Liver (tissue), 9 donors: ENCODE measurements around the gene RNASE7. TPM values are rescaled to one million over a fixed set of nuclear protein-coding genes. Genes with fewer than 3 reads are reported as not detected.

Experiments used
- DNase-seq: peaks from one replicate; pipeline ENCODE4 v3.0.0-alpha.2; 2017; ENCODE audit warnings: low spot score
- H3K27ac ChIP-seq, 2 donors: one replicate each; pipeline ENCODE4 v1.7.0; 2013; ENCODE audit warnings: inconsistent platforms in 2 of 2, low read length in 2 of 2, control low read depth in 1 of 2, low read depth in 1 of 2, mild to moderate bottlenecking in 1 of 2
- H3K27me3 ChIP-seq, 4 donors: one replicate each; pipeline versions ENCODE4 v1.6.1 to v1.7.0; 2013; ENCODE audit warnings: low read length in 3 of 4, inconsistent platforms in 1 of 4, mild to moderate bottlenecking in 1 of 4, moderate library complexity in 1 of 4; ENCODE audit not compliant: control insufficient read depth in 4 of 4, insufficient read depth in 4 of 4
- H3K36me3 ChIP-seq, 4 donors: one replicate each; pipeline versions ENCODE4 v1.6.1 to v1.7.0; 2013; ENCODE audit warnings: low read length in 3 of 4, mild to moderate bottlenecking in 3 of 4, low read depth in 1 of 4, moderate library complexity in 1 of 4; ENCODE audit not compliant: control insufficient read depth in 4 of 4, insufficient read depth in 3 of 4
- H3K4me1 ChIP-seq, 4 donors: one replicate each; pipeline versions ENCODE4 v1.6.1 to v1.7.0; 2013; ENCODE audit warnings: low read length in 3 of 4, mild to moderate bottlenecking in 3 of 4, moderate library complexity in 1 of 4; ENCODE audit not compliant: control insufficient read depth in 4 of 4, insufficient read depth in 4 of 4
- H3K4me3 ChIP-seq, 3 donors: one replicate each; pipeline versions ENCODE4 v1.6.1 to v1.7.0; 2013; ENCODE audit warnings: low read length in 3 of 3, control low read depth in 1 of 3, low read depth in 1 of 3, mild to moderate bottlenecking in 1 of 3
- H3K9ac ChIP-seq, 2 donors: one replicate each; pipeline ENCODE4 v1.7.0; 2013; ENCODE audit warnings: low read length in 2 of 2, mild to moderate bottlenecking in 2 of 2, moderate library complexity in 2 of 2, control low read depth in 1 of 2, low read depth in 1 of 2
- H3K9me3 ChIP-seq, 4 donors: one replicate each; pipeline versions ENCODE4 v1.6.1 to v1.7.0; 2013; ENCODE audit warnings: low read length in 3 of 4; ENCODE audit not compliant: control insufficient read depth in 4 of 4
- FOXA1 ChIP-seq: IDR thresholded peaks from 2 replicates; pipeline ENCODE4 v1.6.1; 2016; ENCODE audit warnings: antibody characterized with exemption
- FOXA2 ChIP-seq: IDR thresholded peaks from 2 replicates; pipeline ENCODE4 v1.6.1; 2016; ENCODE audit warnings: antibody characterized with exemption
- HNF4A ChIP-seq, 2 donors: conservative IDR thresholded peaks; 2 replicates each; pipeline ENCODE4 v1.6.1; 2016; ENCODE audit warnings: antibody characterized with exemption in 2 of 2, mild to moderate bottlenecking in 2 of 2
- HNF4G ChIP-seq: IDR thresholded peaks from 2 replicates; pipeline ENCODE4 v1.6.1; 2016; ENCODE audit warnings: antibody characterized with exemption
- JUND ChIP-seq, 2 donors: IDR thresholded peaks; 2 replicates each; pipeline ENCODE4 v1.6.1; 2016; ENCODE audit warnings: antibody characterized with exemption in 2 of 2
- MAX ChIP-seq: IDR thresholded peaks from 2 replicates; pipeline ENCODE4 v1.6.1; 2016; ENCODE audit warnings: antibody characterized with exemption
- NR2F2 ChIP-seq: IDR thresholded peaks from 2 replicates; pipeline ENCODE4 v1.6.1; 2016; ENCODE audit warnings: antibody characterized with exemption
- RAD21 ChIP-seq, 2 donors: IDR thresholded peaks; 2 replicates each; pipeline ENCODE4 v1.6.1; 2016; ENCODE audit warnings: antibody characterized with exemption in 2 of 2, mild to moderate bottlenecking in 2 of 2
- SP1 ChIP-seq: IDR thresholded peaks from 2 replicates; pipeline ENCODE4 v1.6.1; 2018; ENCODE audit warnings: antibody characterized with exemption, mild to moderate bottlenecking
- YY1 ChIP-seq: IDR thresholded peaks from 2 replicates; pipeline ENCODE4 v1.6.1; 2016; ENCODE audit warnings: antibody characterized with exemption, mild to moderate bottlenecking
- ZBTB33 ChIP-seq: IDR thresholded peaks from 2 replicates; pipeline ENCODE4 v1.6.1; 2016; ENCODE audit warnings: antibody characterized with exemption
- WGBS: extraction: QIAGEN DNeasy Blood & Tissue Kit; methylation state at CpG from one replicate; pipeline ENCODE4 v1.1.7; 2013; 5-methylcytosine and 5-hydroxymethylcytosine counted together
- polyA plus RNA-seq, 2 donors: library from polyadenylated mRNA; stranded (reverse) in 1 of 2; unstranded in 1 of 2; fragments of 200-250 nt in 1 of 2; fragments of >200 nt in 1 of 2; fragmentation: Nextera tagmentation in 1 of 2; extraction: Ambion mirVana in 1 of 2; gene quantifications; one replicate each; pipeline versions ENCODE4 v1.2.1 to v1.2.3, GENCODE V29; 2013 to 2015
- total RNA-seq, 2 donors: library from RNA; depleted of rRNA; stranded (reverse); fragments of >200 nt; gene quantifications; one replicate each; pipeline ENCODE4 v1.2.3, GENCODE V29; 2014
- TF ChIP-seq, protein P1 (sequence below): IDR thresholded peaks from 2 replicates; pipeline ENCODE4 v1.6.1; 2016; ENCODE audit warnings: antibody characterized with exemption, mild to moderate bottlenecking
- donor health status: healthy.
- donor health status: healthy.
- donor health status: healthy.
- donor health status: healthy.
- donor health status: healthy.

Gene RNASE7
- total and polyA plus RNA-seq, 4 donors = 0.11 to 0.33 (median 0.12) TPM; not detected in 1

DNA sequence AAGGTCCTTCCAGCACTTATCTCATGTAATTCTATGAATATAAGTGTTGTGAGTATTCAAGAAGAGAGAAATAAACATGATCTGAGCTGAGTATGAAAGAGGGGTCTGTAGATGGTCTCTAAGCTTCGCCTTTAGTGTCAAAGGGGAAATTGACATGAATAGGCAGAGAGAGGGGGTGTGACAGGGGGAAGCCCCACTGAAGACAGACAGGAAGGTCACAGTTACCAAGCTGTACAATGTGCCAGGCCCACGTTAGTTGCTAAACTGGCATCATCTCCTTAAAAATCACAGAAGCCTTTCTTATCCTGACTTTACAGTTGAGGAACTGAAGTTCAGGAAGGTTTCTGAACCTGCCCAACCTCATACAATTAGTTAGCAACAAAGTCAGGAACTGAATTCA lies 35.5 kb downstream of the RNASE7 start:
- H3K36me3 ChIP-seq = peaks cover 10 to 73% (median 40%) of the 10 kb centered on the region in 4 donors
- H3K9me3 ChIP-seq = no peaks in the 10 kb centered on the region
- TF ChIP-seq HNF4A (conservative IDR thresholded peaks at IDR 0.05) = no peak
- no peak for TF ChIP-seq FOXA2
- no peak for TF ChIP-seq JUND (IDR thresholded peaks at IDR 0.05)
- TF ChIP-seq FOXA1 = no peak
- TF ChIP-seq HNF4G = no peak
- no peak for TF ChIP-seq MAX
- TF ChIP-seq RAD21 (IDR thresholded peaks at IDR 0.05) = no peak
- TF ChIP-seq, protein P1, sequence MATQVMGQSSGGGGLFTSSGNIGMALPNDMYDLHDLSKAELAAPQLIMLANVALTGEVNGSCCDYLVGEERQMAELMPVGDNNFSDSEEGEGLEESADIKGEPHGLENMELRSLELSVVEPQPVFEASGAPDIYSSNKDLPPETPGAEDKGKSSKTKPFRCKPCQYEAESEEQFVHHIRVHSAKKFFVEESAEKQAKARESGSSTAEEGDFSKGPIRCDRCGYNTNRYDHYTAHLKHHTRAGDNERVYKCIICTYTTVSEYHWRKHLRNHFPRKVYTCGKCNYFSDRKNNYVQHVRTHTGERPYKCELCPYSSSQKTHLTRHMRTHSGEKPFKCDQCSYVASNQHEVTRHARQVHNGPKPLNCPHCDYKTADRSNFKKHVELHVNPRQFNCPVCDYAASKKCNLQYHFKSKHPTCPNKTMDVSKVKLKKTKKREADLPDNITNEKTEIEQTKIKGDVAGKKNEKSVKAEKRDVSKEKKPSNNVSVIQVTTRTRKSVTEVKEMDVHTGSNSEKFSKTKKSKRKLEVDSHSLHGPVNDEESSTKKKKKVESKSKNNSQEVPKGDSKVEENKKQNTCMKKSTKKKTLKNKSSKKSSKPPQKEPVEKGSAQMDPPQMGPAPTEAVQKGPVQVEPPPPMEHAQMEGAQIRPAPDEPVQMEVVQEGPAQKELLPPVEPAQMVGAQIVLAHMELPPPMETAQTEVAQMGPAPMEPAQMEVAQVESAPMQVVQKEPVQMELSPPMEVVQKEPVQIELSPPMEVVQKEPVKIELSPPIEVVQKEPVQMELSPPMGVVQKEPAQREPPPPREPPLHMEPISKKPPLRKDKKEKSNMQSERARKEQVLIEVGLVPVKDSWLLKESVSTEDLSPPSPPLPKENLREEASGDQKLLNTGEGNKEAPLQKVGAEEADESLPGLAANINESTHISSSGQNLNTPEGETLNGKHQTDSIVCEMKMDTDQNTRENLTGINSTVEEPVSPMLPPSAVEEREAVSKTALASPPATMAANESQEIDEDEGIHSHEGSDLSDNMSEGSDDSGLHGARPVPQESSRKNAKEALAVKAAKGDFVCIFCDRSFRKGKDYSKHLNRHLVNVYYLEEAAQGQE = no peak
- H3K4me3 ChIP-seq = no peak overlapping the region
- no peak overlapping the region for H3K27ac ChIP-seq
- H3K9ac ChIP-seq = no peak overlapping the region
- peaks cover 0 to 9% (median 4%) of the 10 kb centered on the region in 4 donors for H3K4me1 ChIP-seq
- H3K27me3 ChIP-seq = no peaks in the 10 kb centered on the region
- no peak for DNase-seq
- 82% methylated on average over 2 of the region's 2 CpGs for WGBS

DNA sequence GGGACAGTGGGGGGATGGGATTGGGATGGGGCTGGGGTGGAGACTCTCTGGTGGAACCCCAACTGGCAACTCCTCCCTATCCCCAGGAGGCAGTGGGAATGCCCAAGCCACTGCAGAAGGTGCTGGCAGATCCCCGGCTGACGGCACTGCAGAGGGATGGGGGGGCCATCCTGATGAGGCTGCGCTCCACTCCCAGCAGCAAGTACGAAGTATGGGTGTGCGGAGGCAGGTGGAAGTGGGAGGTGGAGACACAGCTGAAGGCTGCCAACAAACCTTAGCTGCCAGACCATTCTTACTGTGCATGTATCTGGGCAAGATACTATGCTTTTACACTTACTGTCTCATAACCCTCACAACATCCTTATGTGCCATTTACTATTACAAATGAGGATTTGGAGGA lies 36.1 kb downstream of the RNASE7 start:
- H3K27me3 ChIP-seq = no peaks in the 10 kb centered on the region
- WGBS = 96% methylated on average over 5 of the region's 5 CpGs
- peaks cover 0 to 8% (median 5%) of the 10 kb centered on the region in 4 donors for H3K4me1 ChIP-seq
- H3K9ac ChIP-seq = no peak overlapping the region
- H3K36me3 ChIP-seq = peaks cover 10 to 76% (median 44%) of the 10 kb centered on the region in 4 donors
- H3K27ac ChIP-seq = no peak overlapping the region
- H3K4me3 ChIP-seq = no peak overlapping the region
- TF ChIP-seq SP1 = no peak
- TF ChIP-seq NR2F2 = no peak
- no peak for TF ChIP-seq ZBTB33
- no peak for TF ChIP-seq YY1
- TF ChIP-seq, protein P1 = no peak
- TF ChIP-seq RAD21 (IDR thresholded peaks at IDR 0.05) = no peak
- no peak for TF ChIP-seq MAX
- H3K9me3 ChIP-seq = no peaks in the 10 kb centered on the region
- no peak for DNase-seq
